ENCODE data around the gene PDE4B. TPM values are rescaled to one million over a fixed set of nuclear protein-coding genes. Genes with fewer than 3 reads are reported as not detected.

PDE4B gene
- total RNA-seq, 1 experiment from 2014 or later = not detected

DNA sequence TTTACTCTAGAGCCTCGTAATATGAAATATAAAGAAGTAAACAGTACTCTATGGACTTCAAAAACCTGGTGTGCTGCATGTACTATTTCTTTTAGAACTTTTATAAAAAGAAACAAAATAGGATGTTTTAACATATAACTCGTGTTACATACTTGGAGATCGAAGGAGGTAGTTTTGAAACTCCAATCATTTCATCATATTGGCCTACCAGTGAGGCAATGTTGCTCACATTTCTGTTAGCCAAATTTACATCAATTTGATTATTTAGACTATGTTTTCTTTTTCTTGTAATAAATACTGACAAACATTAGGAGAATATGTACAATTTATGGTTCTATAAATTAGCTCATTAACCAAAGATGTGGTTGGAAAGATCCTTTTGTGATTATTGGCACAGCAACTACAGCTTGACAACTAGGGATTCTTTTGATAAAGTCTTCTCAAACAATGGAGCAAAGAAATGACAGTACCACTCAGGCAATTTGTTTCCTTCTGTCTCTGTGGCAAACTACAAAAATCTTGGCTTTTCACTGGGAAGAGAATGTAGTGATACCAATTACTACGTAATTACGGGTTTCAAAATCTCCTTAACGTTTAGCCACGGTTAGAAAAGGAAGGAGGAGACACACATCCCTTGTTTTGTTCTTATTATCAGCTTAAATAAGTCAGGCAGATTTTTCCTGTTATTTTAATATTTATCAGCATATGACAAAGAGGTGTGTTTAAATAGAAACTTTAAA, 474.7 kb downstream of the PDE4B start:
- Mint-ChIP-seq H3K9me3 (ENCODE audit: unreplicated experiment) (no peaks in the 10 kb centered on the region), H3K27ac (ENCODE audit: unreplicated experiment) (no peak overlapping the region), H3K27me3 (ENCODE audit: insufficient read depth, unreplicated experiment) (peaks cover 11% of the 10 kb centered on the region), H3K4me1 (ENCODE audit: low read depth, unreplicated experiment) (no peaks in the 10 kb centered on the region), H3K36me3 (ENCODE audit: insufficient read depth, unreplicated experiment) (no peaks in the 10 kb centered on the region), H3K4me3 (ENCODE audit: unreplicated experiment) (no peak overlapping the region)
- ChIA-PET CTCF (no interaction called here), POLR2A (no interaction called here)
- BruUV-seq (replicated peaks) = no TSS peak
- intact Hi-C loops (cut with micrococcal nuclease; ENCODE audit: unreplicated experiment) = no loop called here
- no peak for DNase-seq
- no peaks in the 10 kb centered on the region for H3K4me1 ChIP-seq
- no peaks in the 10 kb centered on the region for H3K9me3 ChIP-seq
- no peaks in the 10 kb centered on the region for H3K27me3 ChIP-seq (replicated peaks; ENCODE audit: control insufficient read depth, insufficient read depth, low read length)
- H3K4me3 ChIP-seq (ENCODE audit: low read depth, low read length) = no peak overlapping the region
- no peaks in the 10 kb centered on the region for H3K36me3 ChIP-seq (ENCODE audit: control insufficient read depth, insufficient read depth, low read length)
- TF ChIP-seq, protein P1, sequence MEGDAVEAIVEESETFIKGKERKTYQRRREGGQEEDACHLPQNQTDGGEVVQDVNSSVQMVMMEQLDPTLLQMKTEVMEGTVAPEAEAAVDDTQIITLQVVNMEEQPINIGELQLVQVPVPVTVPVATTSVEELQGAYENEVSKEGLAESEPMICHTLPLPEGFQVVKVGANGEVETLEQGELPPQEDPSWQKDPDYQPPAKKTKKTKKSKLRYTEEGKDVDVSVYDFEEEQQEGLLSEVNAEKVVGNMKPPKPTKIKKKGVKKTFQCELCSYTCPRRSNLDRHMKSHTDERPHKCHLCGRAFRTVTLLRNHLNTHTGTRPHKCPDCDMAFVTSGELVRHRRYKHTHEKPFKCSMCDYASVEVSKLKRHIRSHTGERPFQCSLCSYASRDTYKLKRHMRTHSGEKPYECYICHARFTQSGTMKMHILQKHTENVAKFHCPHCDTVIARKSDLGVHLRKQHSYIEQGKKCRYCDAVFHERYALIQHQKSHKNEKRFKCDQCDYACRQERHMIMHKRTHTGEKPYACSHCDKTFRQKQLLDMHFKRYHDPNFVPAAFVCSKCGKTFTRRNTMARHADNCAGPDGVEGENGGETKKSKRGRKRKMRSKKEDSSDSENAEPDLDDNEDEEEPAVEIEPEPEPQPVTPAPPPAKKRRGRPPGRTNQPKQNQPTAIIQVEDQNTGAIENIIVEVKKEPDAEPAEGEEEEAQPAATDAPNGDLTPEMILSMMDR (IDR thresholded peaks at IDR 0.05; ENCODE audit: insufficient read depth in 1 of 2, low read depth in 1 of 2, low read length in 1 of 2, severe bottlenecking in 1 of 2, unreplicated experiment in 1 of 2) = no peak

DNA sequence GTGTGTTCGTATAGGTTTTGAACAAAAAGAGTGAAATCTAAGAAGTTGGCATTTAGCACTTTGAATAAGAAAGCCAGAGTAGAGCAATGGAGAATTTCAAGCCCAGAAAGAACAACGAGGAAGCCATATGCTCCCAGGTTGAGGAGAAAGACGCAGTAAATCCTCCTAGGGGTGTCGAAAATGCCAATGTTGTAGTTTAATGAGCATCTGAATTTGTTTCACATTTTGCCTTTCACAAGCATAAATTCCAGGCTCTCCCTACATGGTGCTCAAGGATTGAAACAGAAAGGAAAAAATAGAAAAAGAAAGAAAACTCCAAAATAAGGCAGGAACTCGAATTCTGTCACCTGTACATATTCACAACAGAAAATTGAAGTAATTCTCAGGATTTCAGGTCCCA, 476.5 kb downstream of the PDE4B start:
- DNase-seq = no peak
- no TSS peak for BruUV-seq (replicated peaks)
- peaks cover 9% of the 10 kb centered on the region for H3K27me3 Mint-ChIP-seq (ENCODE audit: insufficient read depth, unreplicated experiment)
- H3K4me1 Mint-ChIP-seq (ENCODE audit: low read depth, unreplicated experiment) = no peaks in the 10 kb centered on the region
- CTCF ChIA-PET = no interaction called here
- H3K4me3 Mint-ChIP-seq (ENCODE audit: unreplicated experiment) = no peak overlapping the region
- no peak overlapping the region for H3K4me3 ChIP-seq (ENCODE audit: low read depth, low read length)
- intact Hi-C loops (cut with micrococcal nuclease; ENCODE audit: unreplicated experiment) = no loop called here
- POLR2A ChIA-PET = no interaction called here
- no peaks in the 10 kb centered on the region for H3K4me1 ChIP-seq
- no peaks in the 10 kb centered on the region for H3K9me3 Mint-ChIP-seq (ENCODE audit: unreplicated experiment)
- TF ChIP-seq, protein P1 (IDR thresholded peaks at IDR 0.05; ENCODE audit: insufficient read depth in 1 of 2, low read depth in 1 of 2, low read length in 1 of 2, severe bottlenecking in 1 of 2, unreplicated experiment in 1 of 2) = no peak
- no peaks in the 10 kb centered on the region for H3K27me3 ChIP-seq (replicated peaks; ENCODE audit: control insufficient read depth, insufficient read depth, low read length)
- no peaks in the 10 kb centered on the region for H3K36me3 Mint-ChIP-seq (ENCODE audit: insufficient read depth, unreplicated experiment)
- no peaks in the 10 kb centered on the region for H3K9me3 ChIP-seq
- H3K27ac Mint-ChIP-seq (ENCODE audit: unreplicated experiment) = no peak overlapping the region
- no peaks in the 10 kb centered on the region for H3K36me3 ChIP-seq (ENCODE audit: control insufficient read depth, insufficient read depth, low read length)

DNA sequence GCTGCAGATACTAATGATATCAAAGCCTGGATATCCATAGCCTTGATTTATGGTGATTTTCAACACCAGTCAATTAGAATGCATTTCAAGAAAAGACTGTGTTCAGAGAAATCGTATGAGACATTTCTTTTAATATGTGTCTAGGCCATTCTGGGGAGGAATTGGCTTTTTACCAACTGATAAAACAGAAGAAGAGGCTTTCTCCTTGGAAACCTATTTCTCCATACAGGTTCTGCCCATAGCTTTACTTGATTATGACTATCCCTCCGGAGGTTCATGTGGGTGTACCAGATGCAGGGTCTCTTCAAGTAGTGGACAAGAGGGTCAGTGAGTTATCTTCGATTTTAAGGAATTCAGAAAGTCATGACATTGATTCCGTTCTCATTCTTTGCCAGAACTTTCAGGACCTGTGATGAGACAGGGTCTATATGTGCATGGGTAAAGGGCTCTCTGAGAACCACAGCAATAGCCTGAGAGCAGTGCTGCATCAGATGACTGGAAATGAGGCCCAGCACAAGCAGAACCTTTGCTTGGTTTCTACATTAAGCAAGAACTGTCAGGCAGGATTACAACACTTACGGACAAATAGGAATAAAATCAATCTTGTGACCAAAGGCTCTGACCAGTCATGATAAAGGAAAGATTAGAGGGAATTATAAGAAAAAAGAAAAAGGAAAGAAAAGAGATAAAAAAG, 477.6 kb downstream of the PDE4B start:
- POLR2A ChIA-PET = no interaction called here
- H3K27me3 Mint-ChIP-seq (ENCODE audit: insufficient read depth, unreplicated experiment) = peaks cover 6% of the 10 kb centered on the region
- intact Hi-C loops (cut with micrococcal nuclease; ENCODE audit: unreplicated experiment) = no loop called here
- H3K36me3 ChIP-seq (ENCODE audit: control insufficient read depth, insufficient read depth, low read length) = no peaks in the 10 kb centered on the region
- H3K27ac Mint-ChIP-seq (ENCODE audit: unreplicated experiment) = no peak overlapping the region
- H3K9me3 Mint-ChIP-seq (ENCODE audit: unreplicated experiment) = no peaks in the 10 kb centered on the region
- CTCF ChIA-PET = no interaction called here
- no peak overlapping the region for H3K4me3 Mint-ChIP-seq (ENCODE audit: unreplicated experiment)
- no peak overlapping the region for H3K4me3 ChIP-seq (ENCODE audit: low read depth, low read length)
- TF ChIP-seq, protein P1 (IDR thresholded peaks at IDR 0.05; ENCODE audit: insufficient read depth in 1 of 2, low read depth in 1 of 2, low read length in 1 of 2, severe bottlenecking in 1 of 2, unreplicated experiment in 1 of 2) = no peak
- no peaks in the 10 kb centered on the region for H3K9me3 ChIP-seq
- H3K27me3 ChIP-seq (replicated peaks; ENCODE audit: control insufficient read depth, insufficient read depth, low read length) = no peaks in the 10 kb centered on the region
- H3K4me1 ChIP-seq = no peaks in the 10 kb centered on the region
- no peaks in the 10 kb centered on the region for H3K36me3 Mint-ChIP-seq (ENCODE audit: insufficient read depth, unreplicated experiment)
- no TSS peak for BruUV-seq (replicated peaks)
- H3K4me1 Mint-ChIP-seq (ENCODE audit: low read depth, unreplicated experiment) = no peaks in the 10 kb centered on the region
- no peak for DNase-seq
